H9 (cell line): Measurements from ENCODE around the gene FSIP1. TPM values are rescaled to one million over a fixed set of nuclear protein-coding genes. Genes with fewer than 3 reads are reported as not detected.

Source experiments
- DNase-seq: peaks from one replicate; pipeline ENCODE4 v3.0.0-alpha.2; 2017
- H2AFZ ChIP-seq: one replicate; pipeline ENCODE4 v1.6.1; 2013; ENCODE audit warnings: mild to moderate bottlenecking, low read length, control low read depth, moderate library complexity
- H2AK5ac ChIP-seq: 2 replicates; pipeline ENCODE4 v1.6.1; 2013; ENCODE audit warnings: low read length, control low read depth, mixed read lengths; ENCODE audit not compliant: insufficient read length
- H2BK120ac ChIP-seq: one replicate; pipeline ENCODE4 v1.6.1; 2013; ENCODE audit warnings: low read depth, mild to moderate bottlenecking, low read length, control low read depth, inconsistent platforms; ENCODE audit not compliant: poor library complexity, severe bottlenecking
- H2BK12ac ChIP-seq: 2 replicates; pipeline ENCODE4 v1.6.1; 2013; ENCODE audit warnings: low read length, control low read depth, mixed read lengths, low read depth; ENCODE audit not compliant: insufficient read length
- H2BK15ac ChIP-seq: 2 replicates; pipeline ENCODE4 v1.6.1; 2013; ENCODE audit warnings: low read depth, low read length, control low read depth
- H2BK20ac ChIP-seq: one replicate; pipeline ENCODE4 v1.6.1; 2013; ENCODE audit warnings: low read depth, mild to moderate bottlenecking, low read length, control low read depth, inconsistent platforms; ENCODE audit not compliant: poor library complexity, severe bottlenecking
- H2BK5ac ChIP-seq: 2 replicates; pipeline ENCODE4 v1.6.1; 2013; ENCODE audit warnings: low read length, control low read depth, mixed read lengths; ENCODE audit not compliant: insufficient read length
- H3K14ac ChIP-seq: 2 replicates; pipeline ENCODE4 v1.6.1; 2013; ENCODE audit warnings: low read length, control low read depth; ENCODE audit not compliant: insufficient read depth
- H3K18ac ChIP-seq: 2 replicates; pipeline ENCODE4 v1.6.1; 2013; ENCODE audit warnings: low read depth, mild to moderate bottlenecking, mixed read lengths, low read length, control low read depth; ENCODE audit not compliant: insufficient read length
- H3K23ac ChIP-seq: 2 replicates; pipeline ENCODE4 v1.6.1; 2013; ENCODE audit warnings: low read length, control low read depth, mixed read lengths, low read depth; ENCODE audit not compliant: insufficient read length
- H3K23me2 ChIP-seq: 2 replicates; pipeline ENCODE4 v1.6.1; 2013; ENCODE audit warnings: low read depth, mild to moderate bottlenecking, mixed read lengths, low read length, control low read depth; ENCODE audit not compliant: insufficient read length, poor library complexity, severe bottlenecking
- H3K27ac ChIP-seq: 2 replicates; pipeline ENCODE4 v1.5.1; 2013; ENCODE audit warnings: low read length, control low read depth, mixed read lengths, low read depth; ENCODE audit not compliant: insufficient read length
- H3K27me3 ChIP-seq: 2 replicates; pipeline ENCODE4 v1.6.1; 2013; ENCODE audit warnings: low read length, control low read depth, inconsistent platforms; ENCODE audit not compliant: insufficient read depth
- H3K4ac ChIP-seq: 2 replicates; pipeline ENCODE4 v1.6.1; 2013; ENCODE audit warnings: low read depth, mild to moderate bottlenecking, control low read depth, inconsistent platforms, low read length, moderate library complexity
- H3K4me1 ChIP-seq: 2 replicates; pipeline ENCODE4 v1.6.1; 2013; ENCODE audit warnings: low read length, control low read depth, inconsistent platforms; ENCODE audit not compliant: insufficient read depth
- H3K4me2 ChIP-seq: 2 replicates; pipeline ENCODE4 v1.6.1; 2013; ENCODE audit warnings: low read length, control low read depth, mixed read lengths; ENCODE audit not compliant: insufficient read length, insufficient read depth
- H3K56ac ChIP-seq: 2 replicates; pipeline ENCODE4 v1.6.1; 2013; ENCODE audit warnings: low read depth, mild to moderate bottlenecking, mixed read lengths, low read length, control low read depth; ENCODE audit not compliant: insufficient read length
- H3K79me1 ChIP-seq: 2 replicates; pipeline ENCODE4 v1.6.1; 2013; ENCODE audit warnings: low read depth, mild to moderate bottlenecking, moderate library complexity, low read length, control low read depth, inconsistent platforms; ENCODE audit not compliant: insufficient read depth, poor library complexity, severe bottlenecking
- H3K79me2 ChIP-seq: 2 replicates; pipeline ENCODE4 v1.6.1; 2013; ENCODE audit warnings: low read length, control low read depth, inconsistent platforms; ENCODE audit not compliant: insufficient read depth
- H3K9ac ChIP-seq: 2 replicates; pipeline ENCODE4 v1.6.1; 2013; ENCODE audit warnings: low read length, control low read depth, mixed read lengths; ENCODE audit not compliant: insufficient read length; ENCODE audit errors: extremely low read depth
- H3K9me3 ChIP-seq: one replicate; pipeline ENCODE4 v1.6.1; 2013; ENCODE audit warnings: low read depth, low read length, inconsistent platforms; ENCODE audit not compliant: control insufficient read depth
- H3T11ph ChIP-seq: one replicate; pipeline ENCODE4 v1.6.1; 2013; ENCODE audit warnings: mild to moderate bottlenecking, low read length, control low read depth, inconsistent platforms
- H4K20me1 ChIP-seq: one replicate; pipeline ENCODE4 v1.6.1; 2013; ENCODE audit not compliant: control insufficient read depth, insufficient read length, insufficient read depth
- H4K5ac ChIP-seq: 2 replicates; pipeline ENCODE4 v1.6.1; 2013; ENCODE audit warnings: low read depth, mild to moderate bottlenecking, mixed read lengths, low read length, control low read depth; ENCODE audit not compliant: insufficient read length
- H4K8ac ChIP-seq: replicated peaks from 2 replicates; pipeline ENCODE4 v1.6.1; 2013; ENCODE audit warnings: low read length, control low read depth, mixed read lengths, low read depth; ENCODE audit not compliant: insufficient read length
- H4K91ac ChIP-seq: 2 replicates; pipeline ENCODE4 v1.6.1; 2013; ENCODE audit warnings: low read depth, mild to moderate bottlenecking, moderate library complexity, mixed read lengths, low read length, control low read depth; ENCODE audit not compliant: insufficient read length
- H3K27ac Mint-ChIP-seq, 3 experiments: 2 replicates in 2 of 3; 3 replicates in 1 of 3; pipeline ENCODE4 v1.8.0; 2020 to 2021; ENCODE audit warnings: mixed read lengths in 3 of 3, mild to moderate bottlenecking in 1 of 3, moderate library complexity in 1 of 3
- H3K27me3 Mint-ChIP-seq: 2 replicates; pipeline ENCODE4 v1.8.0; 2021; ENCODE audit warnings: low read depth, mild to moderate bottlenecking, moderate library complexity, mixed read lengths
- H3K36me3 Mint-ChIP-seq, 3 experiments: 2 replicates in 2 of 3; 3 replicates in 1 of 3; pipeline ENCODE4 v1.8.0; 2020 to 2021; ENCODE audit warnings: low read depth in 3 of 3, mixed read lengths in 3 of 3; ENCODE audit not compliant: insufficient read depth in 1 of 3
- H3K4me1 Mint-ChIP-seq, 2 experiments: 2 replicates each; pipeline ENCODE4 v1.8.0; 2020; ENCODE audit warnings: mixed read lengths in 2 of 2
- H3K4me3 Mint-ChIP-seq, 2 experiments: 2 replicates in 1 of 2; 3 replicates in 1 of 2; pipeline ENCODE4 v1.8.0; 2020 to 2021; ENCODE audit warnings: mild to moderate bottlenecking in 2 of 2, mixed read lengths in 2 of 2, moderate library complexity in 1 of 2
- H3K9me3 Mint-ChIP-seq, 2 experiments: 2 replicates in 1 of 2; 3 replicates in 1 of 2; pipeline ENCODE4 v1.8.0; 2020; ENCODE audit warnings: mild to moderate bottlenecking in 2 of 2, mixed read lengths in 2 of 2, moderate library complexity in 1 of 2
- CTCF ChIP-seq: fragments of 200-600 bp; sonication (generic); conservative IDR thresholded peaks from 3 replicates; pipeline ENCODE4 v1.8.0; 2021; ENCODE audit warnings: antibody characterized with exemption, mild to moderate bottlenecking
- WGBS: extraction: QIAGEN DNeasy Blood & Tissue Kit; methylation state at CpG from one replicate; pipeline ENCODE4 v1.1.7; 2013; ENCODE audit warnings: missing lambda C conversion rate, low lambda C conversion rate, mixed read lengths; ENCODE audit not compliant: insufficient read length; ENCODE audit errors: extremely low coverage; 5-methylcytosine and 5-hydroxymethylcytosine counted together
- total RNA-seq: library from RNA; stranded (reverse); gene quantifications from 2 replicates; pipeline ENCODE4 v1.2.1, GENCODE V29; 2021

Gene FSIP1
- total RNA-seq, 1 experiment from 2014 or later, result 0.96 TPM

- Histone ChIP-seq H3T11ph (no peak overlapping the region), H2BK120ac (no peak overlapping the region), H3K23me2 (no peaks in the 10 kb centered on the region), H3K4me1 (no peaks in the 10 kb centered on the region), H3K4ac (no peak overlapping the region), H3K79me1 (no peaks in the 10 kb centered on the region), H2BK15ac (no peak overlapping the region), H3K56ac (no peak overlapping the region), H4K5ac (no peak overlapping the region), H2BK5ac (no peak overlapping the region), H3K9ac (no peak overlapping the region), H3K27ac (no peak overlapping the region), H4K20me1 (no peaks in the 10 kb centered on the region), H2BK12ac (no peak overlapping the region), H4K8ac (no peak overlapping the region), H2AK5ac (no peak overlapping the region), H3K14ac (no peak overlapping the region), H3K9me3 (no peaks in the 10 kb centered on the region), H2BK20ac (no peak overlapping the region), H3K23ac (no peak overlapping the region), H3K79me2 (no peaks in the 10 kb centered on the region), H4K91ac (no peak overlapping the region), H2AFZ (no peak overlapping the region), H3K18ac (no peak overlapping the region), H3K27me3 (no peaks in the 10 kb centered on the region), H3K4me2 (no peak overlapping the region)
- H3K27me3 Mint-ChIP-seq, result no peaks in the 10 kb centered on the region
- DNase-seq, result no peak
- peaks cover 0 to 8% (median 0%) of the 10 kb centered on the region in 3 experiments; a peak in 2 of 7 replicates for H3K36me3 Mint-ChIP-seq
- H3K4me1 Mint-ChIP-seq, result peaks cover 0 to 4% of the 10 kb centered on the region in 2 experiments; a peak in 2 of 4 replicates
- no CpG with 5 or more reads among the region's 1 CpG for WGBS
- TF ChIP-seq CTCF, result no peak
- no peak overlapping the region for H3K27ac Mint-ChIP-seq
- H3K4me3 Mint-ChIP-seq, result no peak overlapping the region
- H3K9me3 Mint-ChIP-seq, result no peaks in the 10 kb centered on the region
Measured at GRCh38 chr15:39713846-39714245, 68.8 kb downstream of the FSIP1 start.
